HL-60/S4 (cell line): ENCODE results near the gene HSPA14.
"Not testable (repeated sequence)": the region's sequence is repeated elsewhere in the genome, so short reads cannot be mapped to it uniquely, and the experiment has no call there.

Experiments
- in situ Hi-C: fragments of 300-500 bp; cut with MboI; formaldehyde crosslinking; loops from 2 replicates; pipeline ENCODE4 v1.14.3; 2022; ENCODE audit warnings: low sequenced_read_pairs

HSPA14 gene

DNA sequence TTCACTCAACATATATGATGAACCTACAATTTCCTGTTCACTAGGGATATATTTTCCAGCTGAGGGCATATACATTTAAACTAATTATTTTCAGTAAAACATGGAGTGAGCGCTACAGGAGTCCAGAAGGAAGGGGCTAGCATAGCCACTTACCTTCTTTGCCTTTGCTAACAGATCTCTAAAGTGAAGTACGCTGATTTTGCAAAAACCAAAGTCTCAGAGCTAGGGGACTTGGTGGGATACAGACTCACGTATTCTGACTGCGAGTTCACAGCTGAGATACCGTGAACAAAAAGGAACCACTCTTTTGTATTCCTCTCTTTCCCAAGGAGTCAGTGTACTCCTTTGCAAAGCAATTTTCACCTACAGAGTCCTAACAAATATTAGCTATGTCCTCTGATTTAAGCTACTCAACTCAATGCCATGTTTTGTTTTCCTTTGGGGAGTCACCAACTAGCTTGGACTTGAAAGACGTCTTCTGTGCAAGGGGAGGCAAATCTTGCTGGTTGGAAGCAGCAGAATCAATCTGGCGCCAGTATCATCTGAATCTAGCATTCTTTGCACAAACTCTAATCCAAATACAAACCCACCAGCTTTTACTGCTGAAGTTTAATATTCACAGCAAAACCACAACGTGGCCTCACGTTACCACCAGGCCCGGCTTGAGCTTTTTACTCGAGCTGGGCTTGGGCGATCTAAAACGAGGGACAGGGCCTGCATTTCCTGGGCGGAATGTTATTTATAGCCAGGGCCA, 926 bp upstream of the HSPA14 start:
- in situ Hi-C loops, result no loop called here

DNA sequence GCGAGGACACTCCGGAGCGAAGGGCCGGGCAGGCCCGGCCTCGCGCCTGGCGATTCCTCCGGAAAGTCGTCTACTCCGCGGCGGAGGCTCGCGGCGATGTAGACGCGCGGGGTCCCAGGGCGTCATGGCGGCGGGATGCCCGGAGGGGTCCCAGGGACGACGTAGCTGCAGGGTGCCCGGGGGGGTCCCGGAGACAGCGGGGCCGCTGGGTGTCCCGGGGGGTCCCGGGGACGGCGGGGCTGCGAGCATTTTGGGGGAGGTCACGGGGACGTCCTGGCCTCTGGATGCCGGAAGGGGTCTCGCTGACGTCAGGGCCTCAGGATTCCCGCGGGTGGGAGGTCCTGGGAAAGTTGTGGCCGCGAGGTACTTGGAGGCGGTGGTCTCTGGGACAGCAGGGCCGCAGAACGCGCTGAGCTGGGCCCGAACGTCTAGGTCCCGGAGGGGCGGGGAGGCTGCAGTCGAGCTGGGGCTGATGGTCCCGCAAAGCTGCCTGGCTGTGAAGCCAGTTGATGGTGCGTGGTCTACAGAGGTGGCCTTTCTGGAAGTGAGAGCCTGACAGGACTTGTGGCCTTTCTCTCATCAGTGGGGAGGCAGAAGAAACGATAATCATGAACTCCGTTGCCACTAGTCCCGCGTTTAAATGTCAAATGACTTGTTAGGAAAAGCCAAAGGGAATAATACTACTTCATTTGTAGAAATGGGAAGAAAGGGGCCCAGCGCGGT, 637 bp downstream of the HSPA14 start:
- in situ Hi-C loops, result no loop called here

DNA sequence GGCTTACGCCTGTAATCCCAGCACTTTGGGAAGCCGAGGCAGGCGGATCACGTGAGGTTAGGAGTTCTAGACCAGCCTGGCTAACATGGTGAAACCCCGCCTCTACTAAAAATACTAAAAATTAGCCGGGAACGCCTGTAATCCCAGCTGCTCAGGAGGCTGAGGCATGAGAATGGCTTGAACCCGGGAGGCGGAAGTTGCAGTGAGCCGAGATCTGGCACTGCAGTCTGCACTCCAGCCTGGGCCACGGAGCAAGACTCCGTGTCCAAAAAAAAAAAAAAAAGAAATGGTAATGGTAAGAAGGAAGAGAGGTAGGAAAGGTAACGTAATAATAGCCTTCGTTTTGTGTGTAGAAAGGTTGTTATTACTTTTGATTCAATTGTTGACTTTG, 1.2 kb downstream of the HSPA14 start:
- in situ Hi-C loops, result no loop called here

GRCh38 chr10:14840178-14840577, 2.1 kb downstream of the HSPA14 start:
- in situ Hi-C loops, result no loop called here

DNA sequence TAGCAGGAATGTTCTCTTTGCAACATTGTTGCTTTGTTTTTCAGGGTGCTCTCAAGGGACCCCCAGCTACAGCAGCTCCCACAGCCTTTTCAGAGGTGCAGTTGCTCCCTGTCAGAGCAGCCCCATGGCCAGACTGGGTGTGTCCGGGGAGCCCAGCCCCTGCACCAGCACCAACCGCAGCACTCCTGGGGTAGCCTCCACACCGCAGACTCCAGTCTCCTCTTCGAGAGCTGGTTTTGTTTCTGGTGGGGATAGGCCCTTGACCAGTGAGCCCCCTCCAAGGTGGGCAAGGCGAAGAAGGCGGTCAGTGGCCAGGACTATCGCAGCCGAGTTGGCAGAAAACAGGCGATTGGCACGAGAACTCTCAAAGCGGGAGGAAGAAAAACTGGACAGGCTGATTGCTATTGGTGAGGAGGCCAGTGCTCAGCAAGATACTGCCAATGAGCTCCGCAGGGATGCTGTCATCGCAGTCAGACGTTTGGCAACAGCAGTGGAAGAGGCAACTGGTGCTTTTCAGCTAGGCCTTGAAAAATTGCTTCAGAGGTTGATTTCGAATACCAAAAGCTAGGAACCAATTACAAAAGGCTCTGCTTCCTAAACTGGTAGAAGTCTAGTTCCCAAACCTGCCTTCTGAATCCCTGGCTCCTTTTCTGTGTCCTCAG, 5.4 kb downstream of the HSPA14 start:
- in situ Hi-C loops, result no loop called here

DNA sequence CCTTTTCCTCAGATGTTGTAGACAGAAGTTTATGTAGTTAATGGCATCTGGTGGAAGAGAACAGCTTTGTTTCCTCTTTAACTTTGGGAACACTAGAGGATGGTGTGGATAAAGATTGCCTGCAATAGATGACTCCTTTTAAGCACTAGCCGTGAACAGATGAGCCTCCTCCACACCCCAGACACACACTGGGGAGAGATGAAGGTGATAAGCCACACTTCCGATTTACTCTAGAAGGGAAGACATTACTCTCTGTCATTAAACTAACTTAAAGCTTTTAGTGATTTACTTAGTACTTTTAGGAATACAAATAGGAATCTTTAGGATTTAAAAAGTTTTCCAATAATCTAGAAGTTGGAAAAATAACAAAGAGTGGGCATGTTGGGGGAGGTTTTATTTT, 6.8 kb downstream of the HSPA14 start:
- in situ Hi-C loops, result no loop called here

DNA sequence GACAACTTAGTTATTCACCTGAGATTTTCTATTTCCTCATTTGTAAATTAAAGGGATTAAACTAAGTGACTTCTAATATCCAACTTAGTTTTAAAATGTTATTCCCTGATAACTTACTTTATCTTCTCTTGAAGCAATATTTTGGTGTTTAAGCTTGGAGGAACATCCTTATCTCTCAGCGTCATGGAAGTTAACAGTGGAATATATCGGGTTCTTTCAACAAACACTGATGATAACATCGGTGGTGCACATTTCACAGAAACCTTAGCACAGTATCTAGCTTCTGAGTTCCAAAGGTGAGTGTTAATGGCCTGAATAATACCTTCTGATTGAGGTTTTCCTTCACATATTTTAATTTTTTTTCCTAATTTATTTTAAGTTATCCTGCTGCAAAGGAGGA, 14.1 kb downstream of the HSPA14 start:
- in situ Hi-C loops, result no loop called here

- in situ Hi-C loops, result no loop called here
Measured at GRCh38 chr10:14855453-14855852, 17.3 kb downstream of the HSPA14 start.

DNA sequence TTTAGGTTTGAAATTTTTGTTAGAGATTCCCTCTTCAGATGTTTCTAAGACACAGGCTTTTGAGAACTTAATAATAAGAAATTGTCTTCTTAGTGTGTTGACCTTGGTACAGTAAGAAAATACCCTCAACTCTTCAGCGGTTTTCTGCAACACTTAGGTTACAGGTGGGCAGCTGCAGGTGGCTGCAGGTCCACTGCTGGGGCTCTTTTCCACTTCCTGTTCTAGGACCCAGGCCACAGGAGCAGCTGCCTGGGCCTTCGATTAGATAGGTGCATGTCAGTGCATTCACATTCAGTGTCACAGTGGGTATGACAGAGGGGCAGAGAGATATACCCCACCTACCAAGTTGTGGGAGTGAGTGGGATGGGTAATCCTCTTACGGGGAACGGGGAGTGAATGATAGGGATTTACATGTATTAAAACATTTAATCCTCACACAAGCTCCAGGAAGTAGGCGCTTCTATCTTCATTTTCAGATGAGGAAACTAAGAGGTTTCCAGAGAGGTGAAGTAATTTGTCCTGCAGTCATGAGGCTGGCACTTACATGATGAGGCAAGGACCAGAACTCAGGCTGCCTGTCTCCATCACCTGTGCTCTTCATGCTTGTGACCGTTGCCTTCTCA, 20.3 kb downstream of the HSPA14 start:
- in situ Hi-C loops, result no loop called here

GRCh38 chr10:14859043-14859442, 20.9 kb downstream of the HSPA14 start:
- in situ Hi-C loops, result no loop called here

DNA sequence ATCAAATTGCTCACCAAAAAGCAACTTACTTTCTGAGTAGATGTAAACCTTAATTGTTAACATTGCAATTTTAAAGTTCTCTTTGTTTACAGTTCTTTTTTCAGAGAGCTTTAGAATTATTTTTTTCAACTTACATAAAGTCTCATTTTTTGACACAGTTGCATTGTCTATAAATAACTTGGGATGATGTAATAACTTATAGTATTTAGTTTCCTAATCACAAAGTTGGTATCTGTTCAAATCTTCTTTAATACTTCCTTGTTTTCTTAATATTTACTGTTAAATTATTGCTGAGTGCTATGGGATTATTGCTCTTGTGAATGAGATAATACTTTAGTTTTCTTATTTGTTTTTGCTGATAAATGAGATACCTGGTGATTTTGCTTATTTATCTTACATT, 21.7 kb downstream of the HSPA14 start:
- in situ Hi-C loops, result no loop called here

- in situ Hi-C loops, result no loop called here
Measured at GRCh38 chr10:14860791-14861190, 22.7 kb downstream of the HSPA14 start.

DNA sequence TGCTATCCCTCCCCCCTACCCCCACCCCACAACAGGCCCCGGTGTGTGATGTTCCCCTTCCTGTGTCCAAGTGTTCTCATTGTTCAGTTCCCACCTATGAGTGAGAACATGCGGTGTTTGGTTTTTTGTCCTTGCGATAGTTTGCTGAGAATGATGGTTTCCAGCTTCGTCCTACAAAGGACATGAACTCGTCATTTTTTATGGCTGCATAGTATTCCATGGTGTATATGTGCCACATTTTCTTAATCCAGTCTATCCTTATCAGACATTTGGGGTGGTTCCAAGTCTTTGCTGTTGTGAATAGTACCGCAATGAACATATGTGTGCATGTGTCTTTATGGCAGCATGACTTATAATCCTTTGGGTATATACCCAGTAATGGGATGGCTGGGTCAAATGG, 26.4 kb downstream of the HSPA14 start:
- in situ Hi-C loops, result not testable (repeated sequence)

DNA sequence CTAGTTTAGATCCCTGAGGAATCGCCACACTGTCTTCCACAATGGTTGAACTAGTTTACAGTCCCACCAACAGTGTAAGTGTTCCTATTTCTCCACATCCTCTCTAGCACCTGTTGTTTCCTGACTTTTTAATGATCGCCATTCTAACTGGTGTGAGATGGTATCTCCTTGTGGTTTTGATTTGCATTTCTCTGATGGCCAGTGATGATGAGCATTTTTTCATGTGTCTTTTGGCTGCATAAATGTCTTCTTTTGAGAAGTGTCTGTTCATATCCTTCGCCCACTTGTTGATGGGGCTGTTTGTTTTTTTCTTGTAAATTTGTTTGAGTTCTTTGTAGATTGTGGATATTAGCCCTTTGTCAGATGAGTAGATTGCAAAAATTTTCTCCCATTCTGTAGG, 26.8 kb downstream of the HSPA14 start:
- in situ Hi-C loops, result not testable (repeated sequence)

- in situ Hi-C loops, result no loop called here
Measured at GRCh38 chr10:14873090-14873760, 35.1 kb downstream of the HSPA14 start.

GRCh38 chr10:14875941-14876340, 37.8 kb downstream of the HSPA14 start:
- in situ Hi-C loops, result no loop called here

- in situ Hi-C loops, result no loop called here
Measured at GRCh38 chr10:14876764-14877163, 38.7 kb downstream of the HSPA14 start.

GRCh38 chr10:14878266-14879123, 40.4 kb downstream of the HSPA14 start, which contains the start of gene SUV39H2:
SUV39H2 (plus strand) TSS chr10:14878866; CDS start chr10:14878889, 23 bp downstream.
- in situ Hi-C loops, result no loop called here

GRCh38 chr10:14879124-14879927, 41.2 kb downstream of the HSPA14 start:
- in situ Hi-C loops, result no loop called here
